OCI-LY1 (cell line): ENCODE measurements around the gene KAT7.

Source experiments
- EZH2 ChIP-seq: fragments of 200-600 bp; sonication (generic), shearing (Covaris generic); IDR thresholded peaks from 2 replicates; pipeline ENCODE4 v1.8.0; 2017; ENCODE audit warnings: borderline replicate concordance, mixed run types, mild to moderate bottlenecking, antibody characterized with exemption, low read length, moderate library complexity, mixed read lengths
- TF ChIP-seq, protein P1 (sequence below): fragments of 200-600 bp; sonication (generic), shearing (Covaris generic); IDR thresholded peaks from 2 replicates; pipeline ENCODE4 v1.5.1; 2017; ENCODE audit warnings: mild to moderate bottlenecking, antibody characterized with exemption, low read length, moderate library complexity, mixed read lengths

DNA sequence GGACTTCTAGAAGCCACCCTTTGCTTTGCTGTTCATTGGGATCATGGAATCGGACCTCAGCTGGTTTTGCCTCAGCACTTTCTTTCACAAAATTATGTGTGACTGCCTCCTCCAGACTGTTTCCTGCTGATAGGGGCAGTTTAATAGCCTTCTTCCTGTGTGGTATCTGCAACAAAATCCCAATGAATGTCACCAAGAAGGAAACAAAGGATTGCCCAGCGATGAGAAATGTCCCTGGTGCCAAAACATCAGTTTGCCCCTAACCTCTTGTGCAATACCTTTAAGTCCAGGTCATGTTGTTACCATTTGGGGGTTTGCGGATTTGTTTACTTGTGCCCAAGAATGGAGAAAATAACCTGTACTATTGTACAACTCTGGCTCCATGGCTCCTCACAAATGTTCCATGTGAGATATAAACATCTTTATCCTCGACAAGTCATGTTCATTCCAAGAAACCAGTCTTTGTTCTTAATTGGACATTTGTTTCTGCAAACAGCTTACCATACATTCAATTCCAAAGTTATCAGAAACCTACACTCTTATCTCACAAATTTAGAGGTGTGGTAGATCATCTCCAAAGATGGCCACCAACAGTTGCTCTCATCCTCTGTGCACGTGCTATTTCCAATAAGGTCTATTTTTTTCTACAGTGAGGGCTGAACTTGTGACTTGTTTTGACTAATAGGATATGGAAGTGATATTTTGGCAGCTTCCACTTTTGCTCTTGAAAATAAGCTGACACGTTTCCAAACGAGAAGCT, 44.5 kb downstream of the KAT7 start:
- TF ChIP-seq, protein P1, sequence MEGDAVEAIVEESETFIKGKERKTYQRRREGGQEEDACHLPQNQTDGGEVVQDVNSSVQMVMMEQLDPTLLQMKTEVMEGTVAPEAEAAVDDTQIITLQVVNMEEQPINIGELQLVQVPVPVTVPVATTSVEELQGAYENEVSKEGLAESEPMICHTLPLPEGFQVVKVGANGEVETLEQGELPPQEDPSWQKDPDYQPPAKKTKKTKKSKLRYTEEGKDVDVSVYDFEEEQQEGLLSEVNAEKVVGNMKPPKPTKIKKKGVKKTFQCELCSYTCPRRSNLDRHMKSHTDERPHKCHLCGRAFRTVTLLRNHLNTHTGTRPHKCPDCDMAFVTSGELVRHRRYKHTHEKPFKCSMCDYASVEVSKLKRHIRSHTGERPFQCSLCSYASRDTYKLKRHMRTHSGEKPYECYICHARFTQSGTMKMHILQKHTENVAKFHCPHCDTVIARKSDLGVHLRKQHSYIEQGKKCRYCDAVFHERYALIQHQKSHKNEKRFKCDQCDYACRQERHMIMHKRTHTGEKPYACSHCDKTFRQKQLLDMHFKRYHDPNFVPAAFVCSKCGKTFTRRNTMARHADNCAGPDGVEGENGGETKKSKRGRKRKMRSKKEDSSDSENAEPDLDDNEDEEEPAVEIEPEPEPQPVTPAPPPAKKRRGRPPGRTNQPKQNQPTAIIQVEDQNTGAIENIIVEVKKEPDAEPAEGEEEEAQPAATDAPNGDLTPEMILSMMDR, result no peak
- no peak for TF ChIP-seq EZH2
